HG03378 (cell line): ENCODE results near the gene UBL4B.
"Not testable (repeated sequence)": the region's sequence is repeated elsewhere in the genome, so short reads cannot be mapped to it uniquely, and the experiment has no call there.

ENCODE experiments used
- ATAC-seq: cut with Tn5 transposase; IDR thresholded peaks from one replicate; pipeline ENCODE4 v1.9.1; 2021; ENCODE audit warnings: mild to moderate bottlenecking, moderate library complexity; ENCODE audit not compliant: unreplicated experiment

The UBL4B gene, protein sequence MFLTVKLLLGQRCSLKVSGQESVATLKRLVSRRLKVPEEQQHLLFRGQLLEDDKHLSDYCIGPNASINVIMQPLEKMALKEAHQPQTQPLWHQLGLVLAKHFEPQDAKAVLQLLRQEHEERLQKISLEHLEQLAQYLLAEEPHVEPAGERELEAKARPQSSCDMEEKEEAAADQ

DNA sequence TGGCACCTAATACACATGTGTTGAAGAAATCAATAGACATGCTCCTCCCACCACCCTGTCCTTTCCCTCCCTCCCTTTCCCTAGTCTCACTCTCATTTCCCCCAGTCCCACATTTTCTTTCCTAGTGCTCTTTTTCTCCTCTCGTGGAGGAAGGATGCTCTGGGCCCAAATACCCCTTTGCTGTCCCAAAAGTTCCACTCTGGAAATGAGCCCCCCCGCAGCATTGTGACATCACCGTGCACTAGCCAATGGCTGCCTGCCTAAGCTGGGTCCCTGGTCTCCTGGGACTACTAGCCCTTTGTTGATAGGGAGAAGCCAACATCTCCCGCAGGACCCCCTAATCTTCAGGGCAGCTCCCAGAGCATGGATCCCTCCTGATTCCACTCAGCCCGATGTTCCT lies at the start of gene UBL4B:
UBL4B (plus strand) TSS at position 301 of the 400 bp plus-strand sequence; CDS start at position 393, 92 bp downstream.
- no peak for ATAC-seq

DNA sequence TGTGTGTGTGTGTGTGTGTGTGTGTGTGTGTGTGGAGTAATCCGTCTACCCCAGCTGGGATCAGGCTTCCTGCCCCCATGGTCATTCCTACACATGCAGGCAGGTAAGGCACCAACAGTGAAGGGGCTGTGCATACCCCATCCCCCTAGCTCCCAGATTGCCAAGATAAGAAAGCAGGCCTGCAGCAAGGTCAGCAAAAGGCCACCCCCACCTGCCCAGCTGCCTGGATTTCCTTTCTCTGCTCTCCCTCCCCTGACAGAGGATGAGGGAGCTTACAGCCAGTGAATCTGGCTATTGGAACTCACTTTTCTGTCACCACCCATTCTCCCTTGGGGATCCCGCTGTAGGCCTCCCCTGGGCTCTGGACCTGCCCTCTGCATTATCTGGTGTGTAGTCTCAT lies 49.6 kb upstream of the UBL4B start:
- ATAC-seq, result no peak

DNA sequence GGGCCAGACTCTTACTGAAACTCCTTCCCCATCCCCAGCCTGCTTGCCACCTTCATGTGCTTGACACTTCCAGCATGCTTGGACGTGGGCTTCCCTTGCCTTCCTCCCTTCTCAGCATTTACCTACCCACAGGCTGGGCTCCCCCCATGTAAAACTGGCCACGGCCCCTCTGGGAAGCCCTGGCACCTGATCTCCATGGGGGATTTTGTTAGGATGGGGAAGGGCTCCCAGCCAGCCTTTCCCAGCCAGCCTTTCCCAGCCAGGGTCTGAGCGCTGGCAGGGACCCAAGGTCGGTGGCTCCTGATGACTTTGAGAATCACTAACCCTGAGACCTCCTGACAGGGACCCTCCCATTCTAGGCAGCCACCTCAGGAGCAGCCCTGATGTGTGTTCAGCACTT lies 48.5 kb upstream of the UBL4B start:
- ATAC-seq, result no peak

DNA sequence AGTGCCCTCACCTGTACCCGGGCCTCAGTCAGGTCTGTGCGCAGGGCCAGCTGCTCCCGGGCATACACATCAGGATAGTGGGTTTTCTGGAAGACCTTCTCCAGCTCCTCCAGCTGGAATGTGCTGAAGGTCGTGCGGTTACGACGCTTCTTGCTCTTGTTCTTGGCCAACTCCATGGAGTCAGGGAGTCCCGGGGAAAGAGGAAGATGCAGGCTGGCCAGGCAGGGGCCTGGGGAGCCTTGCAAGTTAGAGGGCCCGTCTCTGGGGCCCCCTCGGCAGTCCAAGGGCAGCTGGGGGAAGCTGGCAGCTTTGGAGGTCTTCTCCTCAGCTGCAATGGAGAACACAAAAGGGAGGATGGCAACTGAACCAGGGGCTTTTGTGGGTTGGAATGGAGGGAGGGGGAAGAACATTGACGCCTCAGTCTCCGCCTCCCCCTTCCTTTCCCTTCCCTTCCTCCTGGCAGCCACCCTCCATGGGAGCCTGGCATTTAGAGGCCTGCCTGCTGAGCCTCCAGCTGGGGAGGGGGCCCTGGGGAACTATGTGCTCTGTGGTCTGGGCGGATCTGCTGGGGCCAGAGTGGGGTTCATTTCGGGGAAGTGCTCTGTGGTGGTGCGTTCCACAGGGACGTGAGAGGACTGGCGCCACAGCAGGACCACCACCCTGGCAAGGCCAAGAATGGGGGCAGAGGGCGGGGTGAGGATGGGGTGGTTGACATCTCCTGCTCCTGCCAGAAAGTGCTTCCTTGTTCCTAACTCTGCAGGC lies 47.5 kb upstream of the UBL4B start:
- ATAC-seq, result no peak

DNA sequence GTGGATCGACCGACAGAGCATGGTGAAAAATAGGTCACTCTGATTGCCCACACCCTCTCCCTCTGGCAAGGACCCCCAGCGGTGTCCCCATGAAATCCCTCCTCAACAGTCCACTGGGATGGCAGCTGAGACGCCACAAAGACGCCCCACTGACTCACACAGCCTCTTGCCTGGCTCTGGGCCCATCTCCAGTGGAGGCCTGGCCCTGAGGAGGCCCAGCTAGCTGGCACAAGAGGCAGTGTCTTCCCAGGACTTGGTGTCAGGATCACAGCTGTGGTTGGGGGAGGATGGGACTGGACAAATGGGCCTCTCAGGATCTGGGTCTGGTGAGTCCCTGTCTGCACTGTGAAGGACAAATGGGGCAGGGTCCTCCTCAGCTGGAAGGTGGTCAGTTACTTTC lies 46.4 kb upstream of the UBL4B start:
- ATAC-seq, result no peak

DNA sequence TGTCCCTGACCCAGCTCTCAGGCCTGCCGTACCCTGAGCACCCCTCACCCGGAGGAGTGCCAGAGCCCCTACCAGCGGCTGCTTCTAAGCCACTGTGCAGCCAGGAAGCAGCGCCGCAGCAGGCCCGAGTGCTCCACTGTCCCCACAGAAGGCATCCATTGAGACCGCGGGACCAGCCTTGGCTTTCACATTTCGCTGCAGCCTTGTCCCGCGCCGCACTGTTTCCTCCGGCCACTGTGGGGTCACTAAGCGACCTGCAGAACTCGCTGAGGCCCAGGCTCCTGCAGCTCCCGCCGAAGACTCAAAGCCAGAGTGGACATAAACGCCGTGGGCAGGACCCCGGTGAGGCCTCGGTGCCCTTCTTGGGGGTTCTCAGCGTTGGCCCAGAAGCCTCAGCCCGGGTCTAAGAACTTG lies 44.8 kb upstream of the UBL4B start:
- ATAC-seq, result no peak

DNA sequence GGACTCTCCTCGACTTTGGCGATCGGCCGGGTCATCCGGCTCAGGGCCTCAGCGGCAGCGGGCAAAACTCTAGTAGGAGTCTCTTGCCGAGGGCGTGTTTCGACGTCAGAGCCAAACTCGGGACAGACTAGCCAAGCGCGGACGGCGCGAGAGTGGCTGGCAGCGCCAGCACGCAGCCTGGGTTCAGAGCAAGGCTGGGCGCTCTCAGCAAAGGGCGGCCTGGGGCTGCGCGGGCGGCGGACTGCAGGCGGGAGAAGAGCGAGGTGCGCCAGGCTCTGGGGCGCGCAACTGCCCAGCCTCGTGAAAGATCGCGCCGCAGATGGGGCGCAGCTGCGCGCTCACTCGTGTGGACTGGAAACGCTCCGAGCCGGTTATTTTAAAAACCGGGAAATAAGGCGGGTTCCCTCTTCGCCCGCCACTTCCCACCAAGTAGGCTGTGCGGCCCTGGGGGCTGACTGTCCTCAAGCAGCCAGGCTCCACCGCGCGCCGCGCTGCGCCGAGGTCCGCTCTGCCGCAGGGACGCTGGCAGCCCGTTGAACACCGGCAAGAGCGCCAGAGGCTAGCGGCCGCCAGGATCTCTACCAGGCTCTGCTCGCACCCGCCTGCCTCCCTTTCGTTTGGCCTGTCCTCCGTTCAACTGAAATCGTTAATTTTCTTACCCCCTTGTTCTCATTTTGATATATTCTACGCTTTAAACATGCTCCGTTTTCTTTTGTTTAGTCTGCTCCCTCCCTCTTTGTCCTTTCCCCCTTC lies 44.2 kb upstream of the UBL4B start:
- no peak for ATAC-seq

DNA sequence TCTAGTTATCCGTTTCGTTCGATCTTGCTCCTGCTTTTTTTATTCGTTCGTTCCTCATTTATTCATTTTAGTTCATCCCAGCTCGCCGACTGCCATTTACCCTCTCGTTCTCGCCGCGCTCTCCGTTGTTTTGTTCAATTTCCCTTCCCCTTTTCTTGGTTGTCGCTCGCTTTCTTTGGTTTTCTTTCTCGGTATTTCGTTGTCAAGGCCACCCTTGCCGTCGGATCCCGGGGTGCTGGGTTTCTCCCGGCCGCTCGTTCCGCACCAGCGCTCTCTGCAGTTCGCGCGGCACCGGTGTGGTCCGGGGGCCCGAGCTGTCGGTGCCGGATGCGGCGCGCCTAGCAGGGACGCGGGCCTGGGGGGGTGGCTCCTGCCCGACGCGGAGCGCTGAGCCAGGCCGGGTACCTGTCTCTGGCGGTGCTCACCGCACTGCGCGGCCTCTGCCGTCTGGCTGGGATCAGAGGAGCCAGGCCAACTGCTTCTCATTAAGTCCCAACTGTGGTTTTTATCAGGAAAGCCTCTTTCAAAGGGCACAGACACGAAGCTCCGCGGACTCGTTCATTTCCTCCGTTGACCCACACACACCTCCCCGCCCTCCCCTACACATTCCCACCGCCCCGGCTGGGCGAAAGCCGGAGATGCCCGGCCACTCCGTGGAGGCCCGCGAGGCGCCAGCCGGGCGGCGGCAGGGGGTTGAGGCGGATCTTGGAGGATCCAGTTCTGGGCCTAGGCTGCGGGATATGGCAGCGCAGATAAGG lies 43.4 kb upstream of the UBL4B start:
- no peak for ATAC-seq

DNA sequence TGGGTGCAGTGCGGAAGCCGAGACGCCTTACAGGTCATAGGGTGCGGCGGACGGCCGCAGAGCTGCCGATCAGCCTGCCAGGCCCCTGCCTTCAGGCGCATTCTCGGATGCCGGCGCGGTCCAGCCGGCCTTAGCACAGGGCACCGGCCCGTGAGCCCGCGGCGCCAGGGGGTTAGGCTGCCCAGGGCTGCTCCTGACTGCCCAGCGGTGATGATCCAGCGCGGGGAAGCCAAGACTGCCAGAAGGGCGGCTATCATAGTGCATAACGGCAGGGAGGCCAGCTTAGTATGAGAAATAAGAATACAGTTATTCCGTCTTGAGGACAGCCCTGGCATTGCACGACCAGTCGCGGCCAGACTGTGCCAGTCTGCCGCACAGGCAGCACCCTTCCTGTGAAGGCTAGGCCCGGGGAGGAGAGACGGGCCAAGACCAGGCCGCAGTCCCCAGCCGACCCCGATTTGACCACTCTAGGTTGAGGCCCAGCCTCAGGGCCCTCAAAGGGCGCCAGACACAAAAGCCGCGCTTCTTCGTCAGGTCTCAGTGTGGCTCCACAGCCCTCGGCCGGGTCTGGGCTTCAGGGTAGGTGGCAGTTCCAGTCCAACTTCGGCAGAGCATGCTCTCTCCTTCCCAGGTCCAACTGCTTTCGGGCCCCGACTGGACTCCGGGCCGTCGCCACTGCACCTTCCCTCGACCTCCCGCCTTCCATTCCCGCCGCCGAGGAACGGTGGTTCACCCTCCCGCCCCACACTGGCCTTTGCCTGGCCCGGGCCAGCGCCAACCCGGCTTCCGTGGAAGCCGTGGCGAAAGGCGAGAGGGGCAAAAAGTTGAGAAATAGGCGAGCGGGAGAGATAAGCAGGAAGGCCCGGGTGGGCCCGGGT lies 42.6 kb upstream of the UBL4B start:
- no peak for ATAC-seq

DNA sequence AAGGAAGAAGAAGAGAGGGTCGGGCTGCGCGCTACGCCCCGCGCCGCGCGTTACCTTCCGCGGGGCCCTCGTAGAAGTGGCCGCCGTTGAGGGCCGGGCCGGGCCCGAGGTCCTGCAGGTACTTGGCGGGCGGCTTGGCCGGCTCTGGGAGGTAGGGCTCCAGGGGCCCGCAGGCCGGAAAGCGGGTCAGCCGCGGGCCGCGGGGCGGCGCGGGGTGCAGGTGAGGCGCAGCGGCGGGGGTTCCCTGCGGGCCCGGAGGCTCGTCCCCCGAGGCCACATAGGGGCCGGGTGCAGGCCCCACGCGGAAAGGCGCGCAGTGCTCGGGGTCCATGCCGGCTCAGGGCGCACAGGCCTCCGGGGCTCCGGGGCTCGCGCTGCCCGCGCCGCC lies 42.0 kb upstream of the UBL4B start:
- ATAC-seq, result no peak

DNA sequence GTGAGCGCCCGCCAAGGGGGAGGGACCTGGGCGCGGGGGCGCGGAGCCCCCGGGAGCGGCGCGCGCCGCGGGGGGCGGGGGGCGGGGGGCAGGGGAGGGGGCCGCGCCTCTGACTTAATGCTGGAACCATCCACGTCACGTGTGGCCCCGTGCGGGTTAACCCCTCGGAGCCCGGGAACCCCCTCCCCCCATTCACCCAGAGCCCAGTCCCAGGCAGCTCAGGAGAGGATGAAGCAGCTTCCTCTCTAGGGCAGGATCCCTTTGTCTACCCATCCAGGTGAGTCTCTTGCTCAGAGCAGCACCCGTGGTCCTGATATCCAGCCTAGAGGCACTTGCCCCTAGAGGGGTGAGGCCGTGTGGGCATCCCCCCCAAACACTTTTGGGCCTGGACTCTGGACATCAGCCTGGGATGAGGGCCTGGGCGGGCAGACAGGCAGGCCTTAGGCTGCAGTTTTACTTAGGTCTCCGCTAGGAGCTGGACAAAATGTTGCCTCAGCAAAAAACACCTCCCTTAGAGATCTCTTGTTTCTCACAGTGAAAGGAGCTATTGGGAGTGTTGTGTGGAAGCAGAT lies 41.5 kb upstream of the UBL4B start, which contains the start of gene ALX3:
ALX3 (minus strand) TSS at position 2 of the 572 bp plus-strand sequence. CDS start 60 bp downstream, outside the sequence.
- no peak for ATAC-seq

DNA sequence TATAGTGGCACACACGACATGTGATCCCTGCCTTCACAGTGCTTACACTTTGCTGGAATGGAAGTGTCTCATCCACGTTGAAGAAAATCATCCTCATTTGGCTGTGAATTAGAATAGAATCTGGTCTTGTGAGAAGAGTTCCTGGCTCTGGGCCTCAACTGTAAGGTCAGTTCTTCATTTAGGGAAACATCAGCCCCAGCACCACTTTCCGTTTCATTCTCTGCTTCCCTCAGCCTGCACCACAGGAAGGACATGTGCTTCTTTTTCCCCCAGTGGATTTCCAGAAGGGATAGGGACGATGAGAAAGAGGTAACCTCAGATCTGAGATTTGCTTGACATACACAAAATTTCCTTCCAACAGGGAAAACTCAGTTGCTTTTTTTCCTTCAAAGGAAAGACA lies 38.1 kb upstream of the UBL4B start:
- no peak for ATAC-seq

DNA sequence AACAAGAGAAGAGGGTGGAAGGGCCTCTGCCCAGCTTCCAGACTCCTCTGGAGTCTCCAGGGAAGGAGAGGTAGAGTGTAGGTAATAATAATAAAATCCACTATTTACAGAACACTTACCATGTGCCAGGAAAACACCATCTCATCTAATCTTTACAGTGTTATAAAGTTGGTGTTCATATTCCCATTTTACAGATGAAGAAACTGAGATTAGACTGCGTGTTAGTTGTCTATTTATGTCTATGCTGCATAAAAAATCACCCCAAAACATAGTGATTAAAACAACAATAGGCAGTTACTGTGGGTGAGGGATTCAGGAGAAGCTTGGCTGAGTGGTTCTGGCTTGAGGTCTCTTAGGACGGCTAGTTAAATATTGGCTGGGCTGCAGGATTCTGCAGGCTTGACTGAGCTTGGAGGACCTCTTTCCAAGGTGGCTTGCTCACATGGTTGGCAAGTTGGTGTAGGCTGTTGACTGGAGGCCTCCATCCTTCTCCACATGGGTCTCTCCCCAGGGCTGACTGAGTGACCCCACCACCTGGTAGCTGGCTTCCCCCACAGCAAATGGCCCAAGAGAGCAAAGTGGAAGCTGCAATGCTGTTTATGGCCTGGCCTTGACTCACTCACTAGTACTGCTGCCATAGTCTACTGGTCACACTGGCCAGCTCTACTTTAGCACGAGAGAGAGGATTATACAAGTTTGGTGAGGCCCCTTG lies 35.3 kb upstream of the UBL4B start:
- no peak for ATAC-seq

DNA sequence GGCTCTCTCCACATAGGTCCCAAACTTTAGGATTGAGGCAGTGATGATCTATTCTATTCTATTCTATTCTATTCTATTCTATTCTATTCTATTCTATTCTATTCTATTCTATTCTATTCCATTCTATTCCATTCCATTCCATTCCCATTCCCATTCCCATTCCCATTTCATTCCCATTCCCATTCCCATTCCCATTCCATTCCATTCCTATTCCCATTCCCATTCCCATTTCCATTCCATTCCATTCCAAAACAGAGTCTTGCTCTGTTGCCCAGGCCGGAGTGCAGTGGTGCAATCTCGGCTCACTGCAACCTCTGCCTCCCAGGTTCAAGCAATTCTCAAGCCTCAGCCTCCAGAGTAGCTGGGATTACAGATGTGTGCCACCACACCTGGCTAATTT lies 32.2 kb upstream of the UBL4B start:
- ATAC-seq, result not testable (repeated sequence)

DNA sequence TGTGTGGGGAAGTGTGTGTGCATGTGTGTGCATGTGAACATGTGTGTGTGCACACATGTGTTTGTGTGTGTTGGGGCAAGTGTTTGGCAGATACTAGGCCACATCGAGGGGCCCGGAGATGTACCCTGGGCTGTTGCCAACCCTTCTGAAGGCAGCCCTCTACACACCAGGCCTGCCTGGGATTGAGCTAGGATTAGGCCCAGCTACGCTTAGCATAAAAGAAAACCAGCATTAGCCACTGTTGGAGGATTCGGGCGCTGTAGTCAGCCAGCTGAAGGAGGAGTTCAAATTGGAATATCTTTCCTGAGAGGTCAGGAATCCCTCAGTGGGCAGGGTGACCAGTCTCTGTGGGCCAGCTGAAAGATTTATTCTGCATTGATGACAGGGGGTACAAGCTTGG lies 31.2 kb upstream of the UBL4B start:
- no peak for ATAC-seq

DNA sequence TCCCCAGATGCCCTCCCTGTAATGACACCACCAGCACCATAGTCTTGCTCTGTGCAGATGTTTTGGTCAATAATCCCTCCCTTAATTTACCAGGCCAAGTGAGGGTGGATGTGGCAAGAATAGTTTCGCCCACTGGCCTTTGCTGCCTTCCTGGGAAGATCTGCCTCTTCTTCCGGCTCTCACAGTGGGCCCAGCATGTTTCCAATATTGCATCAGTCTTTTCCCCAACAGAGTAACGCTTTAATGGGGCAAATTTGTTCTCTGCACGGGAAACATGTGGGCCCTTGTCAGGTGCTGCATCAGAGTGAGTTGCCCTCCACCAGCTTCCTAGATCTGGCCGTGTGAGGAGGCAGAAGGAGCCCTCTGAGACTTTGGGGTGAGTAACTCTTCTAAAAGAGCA lies 29.8 kb upstream of the UBL4B start:
- ATAC-seq, result no peak

DNA sequence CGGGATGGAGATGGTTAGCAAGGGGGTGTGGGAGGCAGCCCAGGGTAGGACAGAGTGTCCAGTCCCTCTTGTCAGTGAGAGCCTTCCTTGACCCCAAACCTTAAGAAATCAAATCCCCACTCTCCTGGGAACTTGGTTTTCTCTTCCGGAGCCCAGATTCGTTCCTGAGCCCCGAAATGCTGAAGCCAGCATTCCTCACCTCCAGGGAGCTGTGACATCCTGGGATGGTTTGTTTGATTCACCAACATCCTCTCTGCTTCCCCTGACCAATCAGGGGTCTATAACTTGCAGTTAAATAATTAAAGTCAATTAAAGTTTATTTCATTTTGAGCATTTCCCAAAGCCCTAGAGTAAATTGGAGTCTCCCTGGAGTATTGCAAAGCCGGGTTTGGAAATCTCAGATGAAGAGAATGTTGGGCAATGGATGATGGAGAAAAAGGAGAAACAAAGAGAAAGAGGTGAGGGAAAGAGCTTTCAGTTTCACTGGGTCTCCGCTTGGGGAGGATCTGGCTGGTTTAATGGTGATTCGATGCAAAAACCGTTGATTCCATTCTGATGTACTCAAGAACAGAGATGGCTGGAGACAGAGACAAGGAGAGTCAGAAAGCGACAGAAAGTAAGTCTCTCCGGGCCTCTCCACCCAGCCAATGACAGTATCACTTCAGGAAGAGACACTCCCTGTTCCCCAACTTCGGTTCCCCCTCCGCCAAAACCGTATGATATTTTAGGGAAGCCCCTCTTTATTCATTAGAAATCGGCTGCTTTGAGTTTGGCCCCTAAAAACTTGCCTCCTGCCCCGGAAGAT lies 29.0 kb upstream of the UBL4B start:
- no peak for ATAC-seq

DNA sequence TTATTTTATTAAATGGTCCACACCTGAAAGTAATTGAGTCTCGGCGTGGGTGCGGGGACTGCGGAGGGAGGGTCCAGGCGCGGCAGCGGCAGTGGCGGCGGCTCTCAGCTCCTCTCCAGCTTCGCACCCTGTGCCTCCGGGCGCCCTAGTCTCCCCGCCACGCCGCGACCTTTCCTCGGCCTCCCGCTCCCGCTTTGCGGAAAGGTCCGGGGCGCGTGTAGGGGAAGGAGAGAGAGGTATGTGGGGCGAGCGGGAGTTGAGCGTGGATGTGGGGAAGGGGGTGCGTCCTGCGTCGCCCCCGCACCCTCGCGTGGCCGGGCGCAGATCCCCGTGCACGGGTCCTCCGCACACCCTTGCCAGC lies 28.4 kb upstream of the UBL4B start:
- ATAC-seq, result no peak
